ENCODE measurements around the gene CHN2. TPM values are rescaled to one million over a fixed set of nuclear protein-coding genes. Genes with fewer than 3 reads are reported as not detected.

The CHN2 gene
- total RNA-seq, 1 experiment from 2014 or later = not detected

- Histone ChIP-seq H3K27ac (no peak overlapping the region), H2AFZ (no peak overlapping the region), H3K4me2 (no peak overlapping the region), H3K4me3 (no peak overlapping the region), H3F3A (ENCODE audit: insufficient read depth, low read depth) (no peaks in the 10 kb centered on the region), H3K4me1 (replicated peaks; ENCODE audit: insufficient read depth) (no peaks in the 10 kb centered on the region), H3K79me2 (ENCODE audit: low read depth) (no peaks in the 10 kb centered on the region), H3K27me3 (ENCODE audit: insufficient read depth, low read depth) (no peaks in the 10 kb centered on the region), H4K20me1 (ENCODE audit: insufficient read depth) (no peaks in the 10 kb centered on the region), H3K36me3 (ENCODE audit: low read depth) (no peaks in the 10 kb centered on the region), H3K9me3 (ENCODE audit: insufficient read depth, low read depth) (no peaks in the 10 kb centered on the region), H3K9me2 (ENCODE audit: insufficient read depth) (no peaks in the 10 kb centered on the region)
- CTCF ChIA-PET = interaction anchor here (0.6 to 0.7 kb wide), 2 partner anchors 523 to 1949 kb away, joined by 3 read pairs; no protein-coding TSS in a partner anchor
- POLR2A ChIA-PET (ENCODE audit: unreplicated experiment) = no interaction called here
- intact Hi-C loops (cut with micrococcal nuclease; ENCODE audit: unreplicated experiment) = no loop called here
- DNase-seq = no peak
- no peak for TF ChIP-seq EZH2 (IDR thresholded peaks at IDR 0.05; ENCODE audit: low read depth)
- TF ChIP-seq CTCF (conservative IDR thresholded peaks at IDR 0.05) = no peak
- BruUV-seq (replicated peaks) = no TSS peak
These were observed 238.1 kb downstream of the CHN2 start for GRCh38 chr7:29432721-29433120.

- H3K27me3 ChIP-seq (ENCODE audit: insufficient read depth, low read depth) = no peaks in the 10 kb centered on the region
- no peaks in the 10 kb centered on the region for H3K9me2 ChIP-seq (ENCODE audit: insufficient read depth)
- H3K36me3 ChIP-seq (ENCODE audit: low read depth) = no peaks in the 10 kb centered on the region
- no peak for TF ChIP-seq EZH2 (IDR thresholded peaks at IDR 0.05; ENCODE audit: low read depth)
- no peak for TF ChIP-seq CTCF (conservative IDR thresholded peaks at IDR 0.05)
- H3K4me3 ChIP-seq = no peak overlapping the region
- POLR2A ChIA-PET (ENCODE audit: unreplicated experiment) = no interaction called here
- DNase-seq = no peak
- H3K79me2 ChIP-seq (ENCODE audit: low read depth) = no peaks in the 10 kb centered on the region
- CTCF ChIA-PET = no interaction called here
- no peaks in the 10 kb centered on the region for H3F3A ChIP-seq (ENCODE audit: insufficient read depth, low read depth)
- H3K4me1 ChIP-seq (replicated peaks; ENCODE audit: insufficient read depth) = no peaks in the 10 kb centered on the region
- intact Hi-C loops (cut with micrococcal nuclease; ENCODE audit: unreplicated experiment) = no loop called here
- no peaks in the 10 kb centered on the region for H4K20me1 ChIP-seq (ENCODE audit: insufficient read depth)
- no peaks in the 10 kb centered on the region for H3K9me3 ChIP-seq (ENCODE audit: insufficient read depth, low read depth)
- BruUV-seq (replicated peaks) = no TSS peak
- H2AFZ ChIP-seq = no peak overlapping the region
- no peak overlapping the region for H3K27ac ChIP-seq
- no peak overlapping the region for H3K4me2 ChIP-seq
These were observed 239.8 kb downstream of the CHN2 start for GRCh38 chr7:29434380-29434768.

GRCh38 chr7:29435167-29435566 is 240.6 kb downstream of the CHN2 start:
- ChIA-PET CTCF (no interaction called here), POLR2A (ENCODE audit: unreplicated experiment) (no interaction called here)
- intact Hi-C loops (cut with micrococcal nuclease; ENCODE audit: unreplicated experiment) = no loop called here

More at GRCh38 chr7:29435167-29435566, 240.6 kb downstream of the CHN2 start:
- no peaks in the 10 kb centered on the region for H3K36me3 ChIP-seq (ENCODE audit: low read depth)
- no peaks in the 10 kb centered on the region for H3K79me2 ChIP-seq (ENCODE audit: low read depth)
- no peaks in the 10 kb centered on the region for H4K20me1 ChIP-seq (ENCODE audit: insufficient read depth)
- H3K27me3 ChIP-seq (ENCODE audit: insufficient read depth, low read depth) = no peaks in the 10 kb centered on the region
- H3K4me3 ChIP-seq = no peak overlapping the region
- H3F3A ChIP-seq (ENCODE audit: insufficient read depth, low read depth) = no peaks in the 10 kb centered on the region
- no TSS peak for BruUV-seq (replicated peaks)
- H3K9me2 ChIP-seq (ENCODE audit: insufficient read depth) = no peaks in the 10 kb centered on the region
- H3K4me2 ChIP-seq = no peak overlapping the region
- TF ChIP-seq EZH2 (IDR thresholded peaks at IDR 0.05; ENCODE audit: low read depth) (no peak), CTCF (conservative IDR thresholded peaks at IDR 0.05) (no peak)
- no peak overlapping the region for H2AFZ ChIP-seq
- no peak overlapping the region for H3K27ac ChIP-seq
- no peaks in the 10 kb centered on the region for H3K9me3 ChIP-seq (ENCODE audit: insufficient read depth, low read depth)
- DNase-seq = no peak
- no peaks in the 10 kb centered on the region for H3K4me1 ChIP-seq (replicated peaks; ENCODE audit: insufficient read depth)

Measured in PC-9 (cell line).